ENCODE data around the gene MCU. TPM values are rescaled to one million over a fixed set of nuclear protein-coding genes. Genes with fewer than 3 reads are reported as not detected.

Gene MCU
- polyA plus RNA-seq, 1 donor from 2014 or later, result 22.9 TPM

- no peak overlapping the region for H3K4me2 ChIP-seq (ENCODE audit: low read length)
- no peak overlapping the region for H3K27ac ChIP-seq (ENCODE audit: low read length)
- H2AFZ ChIP-seq (ENCODE audit: low read depth, low read length), result no peak overlapping the region
- no peak for TF ChIP-seq CTCF (IDR thresholded peaks at IDR 0.05; ENCODE audit: poor library complexity, severe bottlenecking)
- no peaks in the 10 kb centered on the region for H3K9me2 ChIP-seq (ENCODE audit: insufficient read depth, low read length)
- no peaks in the 10 kb centered on the region for H3K79me2 ChIP-seq (replicated peaks; ENCODE audit: insufficient read depth, low read length)
- H3F3A ChIP-seq (ENCODE audit: insufficient read depth, low read length, poor library complexity, severe bottlenecking), result no peaks in the 10 kb centered on the region
- no peak overlapping the region for H3K9ac ChIP-seq (ENCODE audit: low read length)
- H3K4me3 ChIP-seq (ENCODE audit: low read length), result no peak overlapping the region
- H3K9me3 ChIP-seq (ENCODE audit: low read length), result no peaks in the 10 kb centered on the region
- H3K27me3 ChIP-seq (ENCODE audit: insufficient read depth, low read depth, low read length), result no peaks in the 10 kb centered on the region
- H4K20me1 ChIP-seq (ENCODE audit: insufficient read depth), result no peaks in the 10 kb centered on the region
- H3K36me3 ChIP-seq (ENCODE audit: insufficient read depth, low read length), result no peaks in the 10 kb centered on the region
These were observed 17.1 kb downstream of the MCU start for GRCh38 chr10:72709041-72709440.

GRCh38 chr10:72712136-72712535 lies 20.2 kb downstream of the MCU start:
- TF ChIP-seq SMC3 (conservative IDR thresholded peaks at IDR 0.05; ENCODE audit: poor library complexity), result no peak
- no peak for TF ChIP-seq RAD21 (conservative IDR thresholded peaks at IDR 0.05)
- TF ChIP-seq EP300 (conservative IDR thresholded peaks at IDR 0.05; ENCODE audit: poor library complexity, severe bottlenecking), result no peak
- no peak for TF ChIP-seq REST (IDR thresholded peaks at IDR 0.05; ENCODE audit: borderline replicate concordance)
- TF ChIP-seq POLR2AphosphoS5 (IDR thresholded peaks at IDR 0.05), result no peak
- TF ChIP-seq CTCF (IDR thresholded peaks at IDR 0.05; ENCODE audit: poor library complexity, severe bottlenecking), result no peak
- TF ChIP-seq TAF1 (IDR thresholded peaks at IDR 0.05; ENCODE audit: low read depth), result no peak
- TF ChIP-seq EZH2 (IDR thresholded peaks at IDR 0.05; ENCODE audit: borderline replicate concordance, insufficient read depth, low read length, poor library complexity, severe bottlenecking), result no peak
- no peak for TF ChIP-seq MXI1 (conservative IDR thresholded peaks at IDR 0.05; ENCODE audit: poor library complexity, severe bottlenecking)
- Histone ChIP-seq H3F3A (ENCODE audit: insufficient read depth, low read length, poor library complexity, severe bottlenecking) (no peaks in the 10 kb centered on the region), H3K27ac (ENCODE audit: low read length) (no peak overlapping the region), H3K9ac (ENCODE audit: low read length) (no peak overlapping the region), H3K4me3 (ENCODE audit: low read length) (no peak overlapping the region), H3K9me3 (ENCODE audit: low read length) (no peaks in the 10 kb centered on the region), H3K4me2 (ENCODE audit: low read length) (no peak overlapping the region), H3K36me3 (ENCODE audit: insufficient read depth, low read length) (no peaks in the 10 kb centered on the region), H3K27me3 (ENCODE audit: insufficient read depth, low read depth, low read length) (no peaks in the 10 kb centered on the region), H3K79me2 (replicated peaks; ENCODE audit: insufficient read depth, low read length) (no peaks in the 10 kb centered on the region), H2AFZ (ENCODE audit: low read depth, low read length) (no peak overlapping the region), H3K9me2 (ENCODE audit: insufficient read depth, low read length) (no peaks in the 10 kb centered on the region), H4K20me1 (ENCODE audit: insufficient read depth) (no peaks in the 10 kb centered on the region)

Data from neural cell (in vitro differentiated cells).